GM12878 (cell line): Measurements from ENCODE around the gene DPH1. TPM values are rescaled to one million over a fixed set of nuclear protein-coding genes. Genes with fewer than 3 reads are reported as not detected.

Source experiments
- ATF3 ChIP-seq: IDR thresholded peaks from 2 replicates; pipeline ENCODE4 v1.6.1; 2011; ENCODE audit warnings: low read depth, mild to moderate bottlenecking, low read length, moderate library complexity, borderline replicate concordance; ENCODE audit errors: extremely low read depth
- CREM ChIP-seq: IDR thresholded peaks from 2 replicates; pipeline ENCODE4 v1.6.1; 2014; ENCODE audit warnings: antibody characterized with exemption, low read depth
- EED ChIP-seq: sonication (generic); IDR thresholded peaks from 2 replicates; pipeline ENCODE4 v1.6.1; 2016; ENCODE audit warnings: antibody characterized with exemption, low read depth
- EGR1 ChIP-seq, 2 experiments: IDR thresholded peaks; 1 replicate in 1 of 2; 2 replicates in 1 of 2; pipeline ENCODE4 v1.6.1; 2011 to 2012; ENCODE audit warnings: low read depth in 2 of 2, low read length in 2 of 2, borderline replicate concordance in 1 of 2, mild to moderate bottlenecking in 1 of 2, moderate library complexity in 1 of 2
- GATAD2B ChIP-seq: fragments of 450-650 bp; conservative IDR thresholded peaks from 2 replicates; pipeline ENCODE4 v1.6.1; 2017; ENCODE audit warnings: low read depth, mild to moderate bottlenecking, moderate library complexity
- MYC ChIP-seq: IDR thresholded peaks from 2 replicates; pipeline ENCODE4 v1.6.1; 2011; ENCODE audit warnings: mild to moderate bottlenecking, low read length, moderate library complexity, inconsistent platforms; ENCODE audit not compliant: insufficient read depth, insufficient replicate concordance, insufficient read length, severe bottlenecking
- POU2F2 ChIP-seq: IDR thresholded peaks from 3 replicates; pipeline ENCODE4 v1.6.1; 2011; ENCODE audit warnings: low read depth, mild to moderate bottlenecking, low read length, borderline replicate concordance
- RUNX3 ChIP-seq: IDR thresholded peaks from 2 replicates; pipeline ENCODE4 v1.6.1; 2012; ENCODE audit warnings: low read length, inconsistent platforms
- SIN3A ChIP-seq: IDR thresholded peaks from 2 replicates; pipeline ENCODE4 v1.6.1; 2012; ENCODE audit warnings: low read depth, low read length, improper control_type of control experiment
- SREBF2 ChIP-seq: IDR thresholded peaks from 2 replicates; pipeline ENCODE4 v1.6.1; 2012; ENCODE audit warnings: mild to moderate bottlenecking, low read length
- SRF ChIP-seq, 2 experiments: IDR thresholded peaks; 2 replicates each; pipeline ENCODE4 v1.6.1; 2011; ENCODE audit warnings: low read depth in 2 of 2, low read length in 2 of 2, mild to moderate bottlenecking in 1 of 2, moderate library complexity in 1 of 2
- TCF3 ChIP-seq: IDR thresholded peaks from 2 replicates; pipeline ENCODE4 v1.6.1; 2012; ENCODE audit warnings: low read depth, mild to moderate bottlenecking, low read length, borderline replicate concordance; ENCODE audit not compliant: insufficient read depth
- ZBTB33 ChIP-seq: fragments of 450-650 bp; IDR thresholded peaks from 2 replicates; pipeline ENCODE4 v1.6.1; 2017; ENCODE audit warnings: mild to moderate bottlenecking
- polyA plus RNA-seq, 11 experiments: library from polyadenylated mRNA; depleted of rRNA in 4 of 11; unstranded in 6 of 11; stranded (reverse) in 5 of 11; fragments of >200 nt; fragmentation: Nextera tagmentation in 4 of 11; fragmentation: Illumina TruSeq in 1 of 11; extraction: Ambion mirVana in 4 of 11; extraction: Trizol in 1 of 11; gene quantifications; 1 replicate in 1 of 11; 2 replicates in 10 of 11; pipeline versions ENCODE4 v1.2.1 to v1.2.3, GENCODE V29; 2011 to 2016; ENCODE audit warnings: inconsistent platforms in 2 of 11, missing spikeins in 2 of 11, low read depth in 1 of 11
- total RNA-seq, 4 experiments: library from RNA; depleted of rRNA in 3 of 4; stranded (reverse); fragments of >200 nt in 3 of 4; fragmentation: Illumina TruSeq in 1 of 4; extraction: Trizol in 1 of 4; gene quantifications; 2 replicates each; pipeline versions ENCODE4 v1.2.1 to v1.2.3, GENCODE V29; 2013 to 2021
- TF ChIP-seq, protein P1 (sequence below): fragments of 450-650 bp; IDR thresholded peaks from 2 replicates; pipeline ENCODE4 v1.6.1; 2014; ENCODE audit warnings: mild to moderate bottlenecking
- TF ChIP-seq, protein P2 (sequence below): fragments of 450-650 bp; formaldehyde crosslinking; IDR thresholded peaks from 2 replicates; pipeline ENCODE4 v1.5.0; 2022; ENCODE audit warnings: mild to moderate bottlenecking, missing genetic modification characterization
- TF ChIP-seq, protein P3 (sequence below): fragments of 450-650 bp; IDR thresholded peaks from 2 replicates; pipeline ENCODE4 v1.6.1; 2016; ENCODE audit warnings: mild to moderate bottlenecking

The DPH1 gene
- total and polyA plus RNA-seq, 10 of the 15 experiments (the other 5 are each of a cell fraction or from before 2014, with no cell fraction given), result 0.29 to 33.6 (median 20.2) TPM

GRCh38 chr17:2075336-2076086, 45.6 kb downstream of the DPH1 start (continued):
- TF ChIP-seq, protein P1, sequence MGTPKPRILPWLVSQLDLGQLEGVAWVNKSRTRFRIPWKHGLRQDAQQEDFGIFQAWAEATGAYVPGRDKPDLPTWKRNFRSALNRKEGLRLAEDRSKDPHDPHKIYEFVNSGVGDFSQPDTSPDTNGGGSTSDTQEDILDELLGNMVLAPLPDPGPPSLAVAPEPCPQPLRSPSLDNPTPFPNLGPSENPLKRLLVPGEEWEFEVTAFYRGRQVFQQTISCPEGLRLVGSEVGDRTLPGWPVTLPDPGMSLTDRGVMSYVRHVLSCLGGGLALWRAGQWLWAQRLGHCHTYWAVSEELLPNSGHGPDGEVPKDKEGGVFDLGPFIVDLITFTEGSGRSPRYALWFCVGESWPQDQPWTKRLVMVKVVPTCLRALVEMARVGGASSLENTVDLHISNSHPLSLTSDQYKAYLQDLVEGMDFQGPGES, result no peak
- TF ChIP-seq GATAD2B (no peak), CREM (peak; percentile 58), SREBF2 (no peak), SIN3A (no peak), ATF3 (no peak), SRF (IDR thresholded peaks at IDR 0.05; ENCODE audit: low read depth in 2 of 2, low read length in 2 of 2) (no peak), RUNX3 (peak; percentile 31; the same call in 1 of the 2 replicates), TCF3 (no peak), ZBTB33 (peak; percentile 47; the same call in 1 of the 2 replicates), EGR1 (IDR thresholded peaks at IDR 0.05; ENCODE audit: borderline replicate concordance in 1 of 2, low read depth in 2 of 2, low read length in 2 of 2) (peak in 1 of 2 experiments; percentile 74; a peak in 1 of 3 replicates), EED (peak; percentile 15), MYC (no peak), POU2F2 (no peak)
- TF ChIP-seq, protein P2, sequence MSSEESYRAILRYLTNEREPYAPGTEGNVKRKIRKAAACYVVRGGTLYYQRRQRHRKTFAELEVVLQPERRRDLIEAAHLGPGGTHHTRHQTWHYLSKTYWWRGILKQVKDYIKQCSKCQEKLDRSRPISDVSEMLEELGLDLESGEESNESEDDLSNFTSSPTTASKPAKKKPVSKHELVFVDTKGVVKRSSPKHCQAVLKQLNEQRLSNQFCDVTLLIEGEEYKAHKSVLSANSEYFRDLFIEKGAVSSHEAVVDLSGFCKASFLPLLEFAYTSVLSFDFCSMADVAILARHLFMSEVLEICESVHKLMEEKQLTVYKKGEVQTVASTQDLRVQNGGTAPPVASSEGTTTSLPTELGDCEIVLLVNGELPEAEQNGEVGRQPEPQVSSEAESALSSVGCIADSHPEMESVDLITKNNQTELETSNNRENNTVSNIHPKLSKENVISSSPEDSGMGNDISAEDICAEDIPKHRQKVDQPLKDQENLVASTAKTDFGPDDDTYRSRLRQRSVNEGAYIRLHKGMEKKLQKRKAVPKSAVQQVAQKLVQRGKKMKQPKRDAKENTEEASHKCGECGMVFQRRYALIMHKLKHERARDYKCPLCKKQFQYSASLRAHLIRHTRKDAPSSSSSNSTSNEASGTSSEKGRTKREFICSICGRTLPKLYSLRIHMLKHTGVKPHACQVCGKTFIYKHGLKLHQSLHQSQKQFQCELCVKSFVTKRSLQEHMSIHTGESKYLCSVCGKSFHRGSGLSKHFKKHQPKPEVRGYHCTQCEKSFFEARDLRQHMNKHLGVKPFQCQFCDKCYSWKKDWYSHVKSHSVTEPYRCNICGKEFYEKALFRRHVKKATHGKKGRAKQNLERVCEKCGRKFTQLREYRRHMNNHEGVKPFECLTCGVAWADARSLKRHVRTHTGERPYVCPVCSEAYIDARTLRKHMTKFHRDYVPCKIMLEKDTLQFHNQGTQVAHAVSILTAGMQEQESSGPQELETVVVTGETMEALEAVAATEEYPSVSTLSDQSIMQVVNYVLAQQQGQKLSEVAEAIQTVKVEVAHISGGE, result no peak
- TF ChIP-seq, protein P3, sequence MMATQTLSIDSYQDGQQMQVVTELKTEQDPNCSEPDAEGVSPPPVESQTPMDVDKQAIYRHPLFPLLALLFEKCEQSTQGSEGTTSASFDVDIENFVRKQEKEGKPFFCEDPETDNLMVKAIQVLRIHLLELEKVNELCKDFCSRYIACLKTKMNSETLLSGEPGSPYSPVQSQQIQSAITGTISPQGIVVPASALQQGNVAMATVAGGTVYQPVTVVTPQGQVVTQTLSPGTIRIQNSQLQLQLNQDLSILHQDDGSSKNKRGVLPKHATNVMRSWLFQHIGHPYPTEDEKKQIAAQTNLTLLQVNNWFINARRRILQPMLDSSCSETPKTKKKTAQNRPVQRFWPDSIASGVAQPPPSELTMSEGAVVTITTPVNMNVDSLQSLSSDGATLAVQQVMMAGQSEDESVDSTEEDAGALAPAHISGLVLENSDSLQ, result no peak
- TF ChIP-seq, all 136 proteins: peak for 8
